ENCODE results near the gene PTGER3.

DNA sequence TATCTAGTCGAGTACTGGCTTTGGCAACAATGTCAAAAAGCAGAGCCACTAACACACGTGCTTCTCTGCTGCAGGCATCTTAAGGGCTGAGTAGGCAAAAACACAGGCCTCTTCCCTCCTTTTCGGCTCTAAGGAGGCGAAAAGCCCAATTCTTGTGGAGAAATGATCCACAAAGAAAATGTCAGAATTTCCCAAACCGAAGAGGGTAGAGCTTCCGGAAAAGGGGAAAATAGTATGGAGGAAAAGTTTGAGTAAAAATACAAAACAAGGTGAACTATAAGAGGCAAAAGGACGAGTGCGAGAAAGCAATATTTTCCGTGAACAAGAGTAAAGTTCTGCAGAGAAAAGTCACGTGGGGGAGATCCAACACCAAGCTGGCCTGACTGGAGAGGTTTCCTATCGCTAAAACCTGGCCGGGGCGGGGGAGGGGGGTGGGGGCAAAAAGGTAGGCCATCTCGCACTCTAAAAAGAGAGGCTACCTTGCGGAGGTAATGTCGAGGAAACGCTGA is 32.7 kb upstream of the PTGER3 start:
- TF ChIP-seq, protein P1, sequence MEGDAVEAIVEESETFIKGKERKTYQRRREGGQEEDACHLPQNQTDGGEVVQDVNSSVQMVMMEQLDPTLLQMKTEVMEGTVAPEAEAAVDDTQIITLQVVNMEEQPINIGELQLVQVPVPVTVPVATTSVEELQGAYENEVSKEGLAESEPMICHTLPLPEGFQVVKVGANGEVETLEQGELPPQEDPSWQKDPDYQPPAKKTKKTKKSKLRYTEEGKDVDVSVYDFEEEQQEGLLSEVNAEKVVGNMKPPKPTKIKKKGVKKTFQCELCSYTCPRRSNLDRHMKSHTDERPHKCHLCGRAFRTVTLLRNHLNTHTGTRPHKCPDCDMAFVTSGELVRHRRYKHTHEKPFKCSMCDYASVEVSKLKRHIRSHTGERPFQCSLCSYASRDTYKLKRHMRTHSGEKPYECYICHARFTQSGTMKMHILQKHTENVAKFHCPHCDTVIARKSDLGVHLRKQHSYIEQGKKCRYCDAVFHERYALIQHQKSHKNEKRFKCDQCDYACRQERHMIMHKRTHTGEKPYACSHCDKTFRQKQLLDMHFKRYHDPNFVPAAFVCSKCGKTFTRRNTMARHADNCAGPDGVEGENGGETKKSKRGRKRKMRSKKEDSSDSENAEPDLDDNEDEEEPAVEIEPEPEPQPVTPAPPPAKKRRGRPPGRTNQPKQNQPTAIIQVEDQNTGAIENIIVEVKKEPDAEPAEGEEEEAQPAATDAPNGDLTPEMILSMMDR (conservative IDR thresholded peaks at IDR 0.05), result no peak
- TF ChIP-seq ZFX (IDR thresholded peaks at IDR 0.05), result peak; percentile 37; the same call in 1 of the 2 replicates

Data from C4-2B (cell line).